ENCODE results near the gene SOCS4.
"Not testable (repeated sequence)": the region's sequence is repeated elsewhere in the genome, so short reads cannot be mapped to it uniquely, and the experiment has no call there.

Gene SOCS4

DNA sequence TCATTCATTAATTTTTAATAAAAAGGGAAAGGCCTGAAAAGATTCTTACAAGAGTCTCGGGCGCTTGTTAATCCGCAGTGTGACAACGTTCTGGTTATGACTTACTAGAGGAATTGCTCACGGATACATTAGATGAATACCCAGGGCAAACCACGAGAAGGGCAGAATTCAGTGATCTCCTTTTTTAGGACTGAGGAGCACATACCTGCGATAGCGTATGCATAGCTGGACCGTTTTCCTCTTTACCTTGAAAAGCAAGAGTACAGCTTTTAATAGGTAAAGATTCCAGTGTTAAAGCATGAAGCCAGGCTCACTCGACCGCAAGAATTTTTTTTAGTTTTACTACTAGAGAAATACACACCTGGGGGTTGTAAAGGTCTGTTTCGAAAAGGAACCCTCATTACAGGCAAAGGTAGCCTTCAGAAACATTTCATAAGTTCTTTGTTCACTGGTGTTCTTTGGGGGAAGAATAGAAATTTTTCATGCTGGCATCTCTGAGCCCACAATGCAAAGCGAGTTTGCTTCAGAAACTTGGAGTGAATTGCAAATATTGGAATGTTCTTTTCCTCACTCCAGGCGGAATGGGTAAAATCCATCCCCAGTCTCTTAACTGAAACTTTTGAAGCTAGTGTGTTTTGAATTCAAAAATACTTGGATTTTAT is 25.4 kb downstream of the SOCS4 start:
- no peak for DNase-seq (ENCODE audit: low read depth)

DNA sequence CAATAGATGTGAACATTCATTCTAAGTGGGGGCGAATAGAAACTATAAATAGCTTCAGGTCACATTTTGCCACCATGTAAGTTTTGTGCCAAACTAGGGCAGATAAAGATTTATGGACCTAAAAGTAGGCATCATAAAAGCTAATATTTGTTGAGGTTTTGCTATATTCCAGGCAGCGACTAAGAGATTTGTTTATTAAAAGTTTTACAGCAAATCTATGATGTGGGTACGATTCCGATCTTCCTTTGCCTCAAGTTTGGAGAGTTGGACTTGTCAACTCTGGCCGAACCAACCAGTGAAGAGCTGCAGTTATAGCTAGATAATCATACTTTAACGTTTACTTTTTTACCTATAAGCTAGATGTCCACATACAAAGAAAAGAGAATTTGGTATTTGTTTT is 26.0 kb downstream of the SOCS4 start:
- no peak for DNase-seq (ENCODE audit: low read depth)

DNA sequence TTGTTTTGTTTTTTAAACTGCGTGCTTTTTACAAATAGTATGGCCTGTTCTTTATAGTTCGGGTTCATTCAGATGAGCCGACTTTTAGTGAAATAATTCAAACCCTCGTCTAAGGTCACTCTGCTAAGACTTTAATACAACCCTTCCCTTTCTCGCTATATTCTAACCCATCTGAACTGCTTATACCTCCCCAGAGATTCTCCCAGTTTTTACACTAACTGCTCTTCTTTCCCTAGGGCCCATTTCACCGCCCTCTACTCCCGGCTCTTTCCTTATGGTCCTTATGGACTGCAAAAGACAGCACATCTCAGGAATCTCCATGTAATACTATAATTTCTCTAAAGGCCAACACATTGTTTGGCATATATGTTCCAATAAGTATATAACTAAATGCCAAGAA is 26.5 kb downstream of the SOCS4 start:
- no peak for DNase-seq (ENCODE audit: low read depth)

DNA sequence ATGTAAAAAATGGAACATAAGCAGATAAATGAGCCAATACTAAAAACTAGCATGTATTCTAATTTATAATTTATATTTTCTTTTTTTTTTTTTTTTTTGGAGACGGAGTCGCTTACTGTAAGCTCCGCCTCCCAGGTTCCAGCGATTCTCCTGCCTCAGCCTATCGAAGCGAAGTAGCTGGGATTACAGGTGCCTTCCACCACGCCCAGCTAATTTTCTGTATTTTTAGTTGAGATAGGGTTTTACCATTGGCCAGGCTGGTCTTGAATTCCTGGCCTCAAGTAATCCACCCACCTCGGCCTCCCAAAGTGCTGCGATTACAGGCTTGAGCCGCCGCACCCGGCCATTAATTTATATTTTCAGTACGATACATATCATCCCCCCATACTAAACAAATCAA is 27.1 kb downstream of the SOCS4 start:
- no peak for DNase-seq (ENCODE audit: low read depth)

DNA sequence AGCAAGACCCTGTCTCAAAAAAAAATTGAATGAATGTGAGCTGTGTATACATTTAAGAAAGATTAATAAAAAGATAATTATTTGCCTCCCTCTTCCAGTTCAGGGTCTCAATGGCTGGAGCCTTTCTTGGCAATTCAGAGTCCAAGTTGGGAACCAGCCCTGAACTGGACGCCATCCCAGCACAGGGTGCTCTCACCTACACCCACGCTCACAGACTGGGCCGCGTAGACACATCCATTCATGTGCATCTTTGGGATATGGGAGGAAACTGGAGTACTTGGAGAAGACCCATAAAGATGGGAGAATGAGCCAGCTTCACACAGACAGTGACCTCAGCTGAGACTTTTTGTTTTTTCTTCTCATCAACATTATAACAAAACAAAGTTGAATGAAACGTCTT is 30.9 kb downstream of the SOCS4 start:
- DNase-seq (ENCODE audit: low read depth), result no peak

DNA sequence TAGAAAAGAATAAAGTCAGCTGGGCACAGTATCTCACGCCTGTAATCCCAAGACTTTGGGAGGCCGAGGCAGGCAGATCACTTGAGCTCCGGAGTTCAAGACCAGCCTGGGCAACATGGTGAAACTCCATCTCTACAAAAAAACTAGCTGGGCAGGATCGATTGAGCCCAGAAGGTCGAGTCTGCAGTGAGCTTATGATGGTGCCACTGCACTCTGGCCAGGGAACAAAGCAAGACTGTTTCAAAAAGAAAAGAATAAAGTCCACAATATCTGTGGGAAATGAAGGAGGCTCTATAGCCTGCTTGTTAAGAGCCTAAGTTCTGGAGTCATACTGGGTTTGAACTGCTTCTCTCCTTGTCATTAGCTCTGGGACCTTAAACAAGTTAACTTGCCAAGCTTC is 32.3 kb downstream of the SOCS4 start:
- no peak for DNase-seq (ENCODE audit: low read depth)

DNA sequence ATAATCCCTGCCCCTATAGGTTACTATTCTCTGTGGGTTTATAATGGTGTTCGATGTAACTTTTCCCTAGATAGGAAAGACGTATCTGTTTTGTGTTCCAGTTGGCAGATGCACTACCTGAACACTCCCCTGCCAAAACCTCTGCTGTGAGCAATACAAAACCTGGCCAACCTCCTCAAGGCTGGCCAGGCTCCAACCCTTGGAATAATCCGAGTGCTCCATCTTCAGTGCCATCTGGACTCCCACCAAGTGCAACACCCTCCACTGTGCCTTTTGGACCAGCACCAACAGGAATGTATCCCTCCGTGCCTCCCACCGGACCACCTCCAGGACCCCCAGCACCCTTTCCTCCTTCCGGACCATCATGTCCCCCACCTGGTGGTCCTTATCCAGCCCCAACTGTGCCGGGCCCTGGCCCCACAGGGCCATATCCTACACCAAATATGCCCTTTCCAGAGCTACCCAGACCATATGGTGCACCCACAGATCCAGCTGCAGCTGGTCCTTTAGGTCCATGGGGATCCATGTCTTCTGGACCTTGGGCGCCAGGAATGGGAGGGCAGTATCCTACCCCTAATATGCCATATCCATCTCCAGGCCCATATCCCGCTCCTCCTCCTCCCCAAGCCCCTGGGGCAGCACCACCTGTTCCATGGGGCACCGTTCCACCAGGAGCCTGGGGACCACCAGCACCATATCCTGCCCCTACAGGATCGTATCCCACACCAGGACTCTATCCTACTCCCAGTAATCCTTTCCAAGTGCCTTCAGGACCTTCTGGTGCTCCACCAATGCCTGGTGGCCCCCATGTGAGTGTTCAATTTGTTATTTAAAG is 35.7 kb downstream of the SOCS4 start:
- no peak for DNase-seq (ENCODE audit: low read depth)

DNA sequence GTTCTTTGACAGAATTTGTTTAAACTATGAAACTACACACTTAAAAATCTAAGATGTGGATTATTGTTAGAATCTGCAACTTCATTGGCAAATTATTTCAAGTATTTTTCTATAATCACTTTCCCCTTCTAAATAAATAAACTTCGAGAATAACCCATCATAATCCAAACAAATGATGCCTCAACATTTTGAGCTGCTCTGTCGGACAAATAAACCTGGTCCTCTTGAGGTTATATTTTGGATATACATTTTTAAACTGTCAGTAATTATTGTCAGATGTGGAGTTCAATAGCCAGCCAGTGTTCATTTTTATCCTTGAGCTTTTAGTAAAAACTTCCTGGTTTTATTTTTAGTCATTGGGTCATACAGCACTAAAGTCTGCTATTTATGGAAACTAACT is 37.9 kb downstream of the SOCS4 start:
- not testable (repeated sequence) for DNase-seq (ENCODE audit: low read depth)

DNA sequence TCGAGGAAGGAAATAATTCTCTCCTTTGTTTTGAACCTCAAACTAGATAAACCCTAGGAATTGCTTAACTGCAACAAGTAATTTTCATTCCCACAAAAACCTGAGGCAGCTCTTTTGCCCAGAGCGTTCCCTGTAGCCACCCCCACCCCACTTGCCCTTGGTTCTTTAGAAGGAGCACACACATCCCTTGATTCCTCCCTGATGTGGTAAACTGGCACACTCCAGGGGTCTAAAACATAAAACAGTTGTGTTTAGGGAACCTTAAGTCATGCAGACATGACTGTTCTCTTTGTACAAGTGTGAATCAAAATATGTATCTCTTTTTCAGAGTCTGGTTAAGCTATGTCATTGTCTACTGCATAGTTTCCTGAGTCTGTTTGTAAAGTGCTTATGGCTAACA is 38.4 kb downstream of the SOCS4 start:
- no peak for DNase-seq (ENCODE audit: low read depth)

DNA sequence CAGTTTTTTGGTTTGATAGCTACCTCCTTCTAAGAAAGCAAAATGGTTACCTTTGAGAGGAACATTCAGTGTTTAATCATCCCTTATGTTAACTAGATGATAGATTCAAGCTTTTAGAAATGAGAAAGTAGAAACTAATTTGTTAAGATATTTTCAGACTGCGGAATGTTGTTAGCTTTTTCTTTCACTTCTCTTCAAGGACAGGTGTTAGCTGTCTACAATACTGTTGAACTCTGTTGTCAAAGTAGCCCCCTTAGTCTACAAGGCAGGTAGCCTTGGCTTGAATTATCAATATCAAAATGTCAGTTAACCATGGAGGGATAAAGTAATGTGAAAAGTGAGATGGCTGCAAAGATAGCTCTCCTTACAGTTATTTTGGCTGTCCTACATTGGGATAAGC is 39.2 kb downstream of the SOCS4 start:
- DNase-seq (ENCODE audit: low read depth), result no peak

DNA sequence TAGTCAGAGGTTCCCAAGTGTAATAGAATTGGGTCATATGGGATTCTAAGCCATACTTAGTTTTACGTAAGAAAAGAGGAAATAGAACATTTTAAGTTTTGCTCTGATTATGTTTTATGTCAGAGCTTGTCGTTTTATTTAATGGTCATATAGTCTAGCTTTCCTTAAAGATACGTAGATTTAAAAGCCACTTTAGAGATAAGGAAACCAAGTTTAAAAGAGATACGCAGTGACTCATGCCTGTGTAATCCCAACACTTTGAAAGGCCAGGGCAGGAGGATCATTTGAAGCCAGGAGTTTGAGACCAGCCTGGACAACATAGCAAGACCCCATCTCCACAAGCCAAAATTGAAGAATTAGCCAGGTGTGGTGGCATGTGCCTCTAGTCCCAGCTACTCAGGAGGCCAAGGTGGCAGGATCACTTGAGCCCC is 44.0 kb downstream of the SOCS4 start:
- no peak for DNase-seq (ENCODE audit: low read depth)

DNA sequence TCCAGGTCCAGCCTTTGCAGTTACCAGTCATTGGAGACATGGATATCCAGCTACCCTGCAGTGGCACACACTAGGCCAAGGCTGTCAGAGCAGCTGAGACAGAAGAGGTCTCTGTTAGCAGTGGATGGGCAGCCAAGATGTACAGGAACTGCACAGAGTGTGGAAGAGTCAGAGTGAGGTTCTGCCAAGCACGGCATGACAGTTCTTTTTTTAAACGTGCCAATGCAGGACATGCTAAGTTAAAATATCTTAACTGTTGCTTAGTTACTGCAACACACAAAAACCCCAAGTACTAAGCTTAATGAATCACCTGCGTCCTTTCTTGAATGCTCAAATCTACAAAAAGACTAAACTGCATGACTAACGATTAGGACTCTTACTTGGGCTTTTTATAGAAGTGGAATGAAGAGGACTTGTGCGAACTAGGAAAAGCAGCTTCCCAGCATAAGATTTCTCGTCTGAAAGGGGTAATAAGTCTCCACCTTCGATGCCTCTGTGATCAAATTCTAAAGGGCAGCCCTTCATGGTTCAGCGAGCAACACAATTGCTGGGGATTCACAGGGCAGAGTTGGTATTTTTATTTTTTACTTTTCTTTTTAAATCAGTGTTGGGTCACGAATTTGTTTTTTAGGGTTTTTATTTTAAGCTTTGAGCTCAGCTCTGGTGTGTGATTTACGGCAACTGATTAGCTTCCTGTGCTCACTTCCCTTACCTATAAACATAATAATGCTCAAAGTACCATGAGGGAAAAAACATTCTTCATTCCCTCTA is 45.0 kb downstream of the SOCS4 start:
- peak; percentile 70 for DNase-seq (ENCODE audit: low read depth)

DNA sequence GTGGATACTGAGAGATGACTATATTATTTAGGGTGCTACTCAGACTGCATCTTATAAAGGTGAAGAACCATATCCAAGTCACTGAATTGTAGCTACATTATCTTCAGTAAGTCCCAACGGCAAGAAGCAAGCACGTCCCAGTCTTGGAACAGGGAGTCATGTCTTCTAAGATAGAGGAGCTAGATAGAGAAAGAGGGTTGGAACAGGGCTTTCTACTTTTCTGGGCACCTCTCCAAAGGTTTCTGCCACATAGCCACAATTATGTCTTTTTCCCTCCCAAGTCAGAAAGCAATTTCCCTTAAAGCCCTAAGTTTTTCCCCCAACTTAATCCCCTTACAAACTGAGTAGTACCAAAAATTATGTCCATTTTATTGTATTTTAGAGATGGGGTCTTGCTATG is 46.8 kb downstream of the SOCS4 start:
- DNase-seq (ENCODE audit: low read depth), result peak; percentile 41

DNA sequence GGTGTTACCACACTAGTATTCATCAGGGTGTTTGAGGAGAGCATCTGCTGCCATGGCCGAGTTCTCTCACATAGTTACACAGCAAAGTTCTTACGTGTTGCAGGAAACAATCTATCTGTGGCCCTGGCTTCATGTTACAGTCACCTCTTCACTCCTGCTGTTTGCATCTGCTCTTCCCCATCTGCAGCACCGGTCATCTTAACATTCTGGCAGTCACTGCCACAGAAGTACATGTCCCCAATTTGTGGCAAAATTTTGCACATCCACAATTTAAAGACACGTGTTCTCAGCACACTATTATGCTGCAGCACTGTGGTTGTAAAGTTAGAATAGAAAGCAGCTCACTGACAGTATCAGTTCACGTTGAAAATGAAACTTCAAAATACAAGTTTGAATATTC is 47.6 kb downstream of the SOCS4 start:
- DNase-seq (ENCODE audit: low read depth), result no peak

DNA sequence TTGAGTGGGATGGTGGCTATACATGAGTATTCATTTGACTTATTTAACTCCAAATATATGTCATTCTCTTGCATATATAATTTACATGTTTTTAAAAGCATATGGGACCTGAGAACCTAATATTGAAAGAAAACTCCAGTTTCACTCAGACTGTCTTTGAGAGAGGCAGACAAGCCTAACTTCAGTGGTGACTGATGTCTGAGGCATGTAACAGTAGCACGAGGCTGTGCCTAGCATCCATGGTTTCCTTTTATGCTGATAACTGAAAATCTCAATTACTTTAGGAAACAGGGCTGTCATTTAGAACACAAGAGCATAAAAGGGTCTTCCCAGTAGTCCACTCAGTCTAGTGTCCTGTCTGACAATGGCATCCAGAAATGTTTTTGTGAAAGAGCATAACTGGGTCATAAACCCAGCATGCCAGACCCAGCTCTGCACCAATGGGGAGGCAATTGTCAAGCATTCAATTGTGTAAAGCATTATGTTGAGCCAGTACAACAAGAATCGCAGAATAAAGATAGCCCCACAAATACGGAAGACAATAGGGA is 48.7 kb downstream of the SOCS4 start:
- no peak for DNase-seq (ENCODE audit: low read depth)

DNA sequence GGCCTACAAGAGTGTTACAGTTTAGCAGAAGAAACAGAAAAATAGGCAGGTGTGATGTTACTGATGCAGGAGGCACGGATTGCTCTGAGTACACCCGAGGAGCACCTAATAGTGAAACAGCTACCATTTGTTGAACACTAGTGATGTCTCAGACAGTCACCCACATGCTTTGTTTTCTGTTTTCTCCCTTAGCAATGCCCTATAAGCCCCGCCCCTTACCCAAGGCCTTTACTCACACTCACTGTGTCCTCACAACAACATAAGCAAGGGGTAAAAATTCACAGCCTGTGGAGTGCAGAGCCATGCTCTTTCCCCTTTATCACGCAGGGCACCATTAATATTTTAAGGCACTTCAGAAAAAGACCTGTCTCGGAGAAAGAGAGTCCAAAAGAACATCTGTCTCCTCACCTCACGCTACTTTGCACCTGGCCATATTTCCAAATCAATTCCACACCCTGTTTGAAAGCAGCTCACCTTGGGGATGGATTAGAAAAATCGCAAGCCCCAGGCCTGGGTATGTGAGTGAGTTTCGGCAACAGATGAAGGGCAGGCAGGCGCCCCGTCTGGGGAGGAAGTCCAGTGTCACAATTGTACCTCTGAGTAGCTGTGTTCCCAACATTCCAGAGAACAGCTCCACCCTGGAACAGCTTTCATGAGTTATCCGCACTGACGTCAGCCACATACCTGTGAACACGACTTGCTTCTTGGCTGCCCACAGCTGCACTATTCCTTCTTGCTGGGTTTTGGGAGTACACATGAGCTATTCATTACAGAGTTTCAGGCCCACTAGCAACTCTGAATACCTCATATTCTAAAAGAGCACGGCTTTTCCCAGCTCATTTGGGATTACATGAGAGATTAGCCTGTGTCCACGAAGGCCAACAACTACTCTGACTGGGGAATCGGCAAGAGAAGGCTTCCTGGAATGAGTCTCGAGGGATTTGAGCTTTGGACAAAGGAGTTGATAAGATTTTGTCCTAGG is 50.4 kb downstream of the SOCS4 start:
- no peak for DNase-seq (ENCODE audit: low read depth)

DNA sequence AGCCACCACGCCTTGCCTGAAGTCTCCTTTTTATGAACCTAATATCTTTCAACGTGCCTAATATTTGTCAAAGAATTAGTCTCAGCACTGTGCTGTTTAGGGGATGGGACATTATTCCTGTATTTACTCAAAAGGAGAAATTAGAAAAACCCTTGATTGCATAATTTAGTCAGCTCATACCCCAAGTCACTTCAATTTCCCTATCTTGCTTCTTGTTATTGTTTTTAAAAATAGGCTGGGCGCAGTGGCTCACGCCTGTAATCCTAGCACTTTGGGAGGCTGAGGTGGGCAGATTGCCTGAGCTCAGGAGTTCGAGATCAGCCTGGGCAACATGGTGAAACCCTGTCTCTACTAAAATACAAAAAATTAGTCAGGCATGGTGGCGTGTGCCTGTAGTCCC is 52.9 kb downstream of the SOCS4 start:
- DNase-seq (ENCODE audit: low read depth), result not testable (repeated sequence)

DNA sequence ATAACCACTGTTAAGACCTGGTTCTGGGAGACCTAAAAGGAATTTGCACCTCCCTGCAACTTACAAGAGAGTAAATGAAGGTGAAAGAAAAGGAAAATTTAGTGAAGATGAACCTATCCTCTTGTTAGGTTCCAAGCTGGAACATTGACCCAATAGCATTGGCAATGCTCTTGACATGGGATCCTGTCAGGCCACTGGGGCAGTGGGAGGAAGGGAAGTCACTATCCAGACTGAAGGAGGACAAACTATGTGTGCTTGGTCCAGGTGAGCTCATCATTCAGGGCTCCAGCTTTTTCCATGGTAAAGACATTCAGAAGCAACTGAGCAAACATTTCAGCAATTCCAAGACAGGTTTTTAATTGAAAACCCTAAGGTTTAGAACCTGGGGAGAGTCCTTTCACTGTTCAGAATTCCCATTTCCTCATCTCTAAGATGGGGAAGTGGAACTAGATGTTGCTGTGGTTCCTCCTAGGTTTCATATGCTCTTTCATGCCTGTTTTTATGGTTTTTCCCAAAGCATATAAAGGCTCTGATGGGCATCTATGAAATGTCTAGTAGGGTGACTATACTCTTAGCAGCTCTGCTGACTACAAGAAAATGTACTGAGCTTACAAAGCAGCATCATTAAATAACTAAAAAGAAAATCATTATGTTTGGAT is 57.5 kb downstream of the SOCS4 start:
- no peak for DNase-seq (ENCODE audit: low read depth)

DNA sequence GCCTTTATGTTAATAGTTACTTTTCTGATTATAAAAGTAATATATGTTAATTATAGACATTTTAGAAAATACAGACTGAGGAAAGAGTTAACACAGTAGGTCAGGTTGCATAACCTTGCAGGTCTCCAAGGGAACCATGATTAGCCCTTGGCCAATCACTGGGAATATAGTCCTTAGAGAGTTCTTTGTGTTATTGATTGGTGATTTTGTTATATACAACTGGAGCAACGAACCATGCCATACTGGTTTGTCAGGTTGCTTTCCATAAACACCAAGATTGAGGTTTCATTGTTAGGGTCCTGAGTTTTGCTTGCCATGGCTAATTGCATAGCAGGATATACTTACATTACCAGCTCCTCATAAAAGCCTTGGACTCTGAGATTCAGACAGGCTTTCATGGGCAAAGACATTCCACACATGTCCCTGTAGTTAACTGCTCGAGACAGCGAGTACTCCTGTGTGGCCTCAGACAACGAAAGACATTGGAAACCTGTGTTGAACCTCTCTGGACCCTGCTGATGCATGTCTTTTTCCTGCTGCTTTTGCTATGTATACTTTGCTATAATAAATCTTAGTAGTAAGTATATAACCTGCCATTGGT is 58.1 kb downstream of the SOCS4 start:
- no peak for DNase-seq (ENCODE audit: low read depth)

DNA sequence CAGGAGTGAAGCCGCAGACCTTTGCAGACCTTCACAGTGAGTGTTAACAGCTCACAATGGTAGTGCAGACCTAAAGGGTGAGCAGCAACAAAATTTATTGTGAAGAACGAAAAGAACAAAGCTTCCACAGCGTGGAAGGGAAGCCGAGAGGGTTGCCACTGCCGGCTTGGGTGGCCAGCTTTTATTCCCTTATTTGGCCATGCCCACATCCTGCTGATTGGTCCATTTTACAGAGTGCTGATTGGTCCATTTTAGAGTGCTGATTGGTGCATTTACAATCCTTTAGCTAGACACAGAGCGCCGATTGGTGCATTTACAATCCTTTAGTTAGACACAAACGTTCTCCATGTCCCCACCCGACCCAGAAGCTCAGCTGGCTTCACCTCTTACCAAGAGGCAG is 59.9 kb downstream of the SOCS4 start:
- no peak for DNase-seq (ENCODE audit: low read depth)

DNA sequence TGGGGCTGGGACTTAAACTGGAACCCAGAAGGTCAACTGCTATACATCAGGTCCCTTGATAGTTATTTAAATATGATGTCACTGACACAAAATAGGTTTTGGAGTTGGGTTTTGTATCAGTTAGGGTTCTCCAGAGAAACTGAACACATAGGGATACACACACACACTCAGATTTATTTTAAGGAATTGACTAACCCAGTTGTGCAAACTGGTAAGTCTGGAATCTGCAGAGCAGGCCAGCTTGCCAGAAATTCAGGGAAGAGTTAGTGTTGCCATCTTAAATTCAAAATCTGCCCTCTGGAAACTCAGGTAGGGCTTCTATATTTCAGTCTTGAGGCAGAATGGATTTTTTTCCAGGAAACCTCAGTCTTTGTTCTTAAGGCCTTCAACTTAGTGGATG is 61.3 kb downstream of the SOCS4 start:
- DNase-seq (ENCODE audit: low read depth), result no peak
